A549 (cell line): ENCODE results near the gene CERS3. TPM values are rescaled to one million over a fixed set of nuclear protein-coding genes. Genes with fewer than 3 reads are reported as not detected.

Source experiments
- ATAC-seq, 2 experiments: fragments of 200-7000 bp in 1 of 2; fragments of >200 bp in 1 of 2; cut with Nextera tagmentation in 1 of 2; cut with Tn5 transposase in 1 of 2; 3 replicates each; pipeline versions ENCODE4 v1.8.0 to v1.9.1; 2018 to 2020; ENCODE audit warnings: mild to moderate bottlenecking in 1 of 2, moderate library complexity in 1 of 2
- CTCF ChIA-PET: fragments of 300-600 bp; sonication (Branson Sonifier 250); formaldehyde crosslinking; extraction: SDS; loops from one replicate; lab custom pipeline; 2021; ENCODE audit warnings: antibody characterized with exemption, inconsistent platforms; lab: Yijun Ruan, JAX
- POLR2A ChIA-PET: fragments of 350-600 bp; formaldehyde crosslinking; extraction: SDS; loops from one replicate; lab custom pipeline; 2021; ENCODE audit warnings: antibody characterized with exemption, inconsistent platforms; lab: Yijun Ruan, JAX
- DNase-seq, 2 experiments: peaks; one replicate each; pipeline versions ENCODE4 v3.0.0 to v3.0.0-alpha.2; 2011 to 2016; ENCODE audit warnings: low read depth in 1 of 2, low spot score in 1 of 2
- FAIRE-seq: peaks from 2 replicates; lab custom pipeline; 2011; peaks lifted over from hg19 to GRCh38; lab: Jason Lieb, UNC
- H3K27ac ChIP-seq, 2 experiments: fragments of >200 bp; sonication (Bioruptor Twin); formaldehyde crosslinking; 3 replicates each; pipeline ENCODE4 v1.5.1; 2016 to 2017
- H3K4me1 ChIP-seq: fragments of >200 bp; sonication (Bioruptor Twin); formaldehyde crosslinking; 3 replicates; pipeline ENCODE4 v1.6.1; 2016
- H3K4me2 ChIP-seq: fragments of >200 bp; sonication (Bioruptor Twin); formaldehyde crosslinking; 3 replicates; pipeline ENCODE4 v1.6.1; 2016
- H3K4me3 ChIP-seq: fragments of >200 bp; sonication (Bioruptor Twin); formaldehyde crosslinking; 3 replicates; pipeline ENCODE4 v1.5.1; 2016
- H3K9me3 ChIP-seq: fragments of >200 bp; sonication (Bioruptor Twin); formaldehyde crosslinking; 3 replicates; pipeline ENCODE4 v1.6.1; 2016
- ATOH8 ChIP-seq: fragments of 250-450 bp; sonication (Bioruptor Pico); IDR thresholded peaks from 2 replicates; pipeline ENCODE4 v1.5.0; 2020; ENCODE audit warnings: low read depth, mild to moderate bottlenecking, moderate library complexity
- BHLHE40 ChIP-seq: IDR thresholded peaks from 2 replicates; pipeline ENCODE4 v1.6.1; 2012; ENCODE audit warnings: low read depth, low read length, inconsistent platforms
- CBX2 ChIP-seq: fragments of 200-600 bp; sonication (generic); IDR thresholded peaks from 2 replicates; pipeline ENCODE4 v1.6.1; 2016; ENCODE audit warnings: low read depth, mild to moderate bottlenecking, borderline replicate concordance
- CBX8 ChIP-seq: fragments of 200-600 bp; sonication (generic); IDR thresholded peaks from 2 replicates; pipeline ENCODE4 v1.6.1; 2016
- CHD2 ChIP-seq: fragments of 150-350 bp; IDR thresholded peaks from 2 replicates; pipeline ENCODE4 v1.6.1; 2014; ENCODE audit warnings: low read length; ENCODE audit not compliant: partially characterized antibody
- CHD4 ChIP-seq: fragments of 200-600 bp; sonication (generic); IDR thresholded peaks from 2 replicates; pipeline ENCODE4 v1.6.1; 2016; ENCODE audit warnings: antibody characterized with exemption, mild to moderate bottlenecking, borderline replicate concordance
- EHMT2 ChIP-seq: fragments of 200-600 bp; sonication (generic); IDR thresholded peaks from 2 replicates; pipeline ENCODE4 v1.6.1; 2016; ENCODE audit warnings: antibody characterized with exemption, low read depth, mild to moderate bottlenecking, moderate library complexity
- ESRRA ChIP-seq: fragments of 150-350 bp; IDR thresholded peaks from 2 replicates; pipeline ENCODE4 v1.6.1; 2014; ENCODE audit warnings: mild to moderate bottlenecking, low read length, borderline replicate concordance
- HEYL ChIP-seq: fragments of 250-450 bp; sonication (Bioruptor Pico); IDR thresholded peaks from 2 replicates; pipeline ENCODE4 v1.8.0; 2021; ENCODE audit warnings: mild to moderate bottlenecking, moderate library complexity
- JUN ChIP-seq, 2 experiments: fragments of >200 bp; sonication (Bioruptor Twin); formaldehyde crosslinking; IDR thresholded peaks; 2 replicates in 1 of 2; 3 replicates in 1 of 2; pipeline ENCODE4 v1.6.1; 2016 to 2017
- KDM1A ChIP-seq: fragments of 200-600 bp; sonication (generic); IDR thresholded peaks from 2 replicates; pipeline ENCODE4 v1.6.1; 2016; ENCODE audit warnings: low read depth, mild to moderate bottlenecking
- MAX ChIP-seq: IDR thresholded peaks from 2 replicates; pipeline ENCODE4 v1.6.1; 2012
- POLR2A ChIP-seq: IDR thresholded peaks from 2 replicates; pipeline ENCODE4 v1.6.1; 2012; ENCODE audit warnings: mild to moderate bottlenecking, low read length
- RARB ChIP-seq: fragments of 250-450 bp; sonication (Bioruptor Pico); IDR thresholded peaks from 2 replicates; pipeline ENCODE4 v1.8.0; 2021; ENCODE audit warnings: mild to moderate bottlenecking, moderate library complexity
- TFCP2L1 ChIP-seq: fragments of 250-450 bp; sonication (Bioruptor Pico); IDR thresholded peaks from 2 replicates; pipeline ENCODE4 v1.5.0; 2021; ENCODE audit warnings: mild to moderate bottlenecking
- ZFP36 ChIP-seq: fragments of 450-650 bp; IDR thresholded peaks from 2 replicates; pipeline ENCODE4 v1.6.1; 2014; ENCODE audit warnings: borderline replicate concordance; ENCODE audit not compliant: partially characterized antibody
- ZNF302 ChIP-seq: fragments of 250-450 bp; sonication (Bioruptor Pico); IDR thresholded peaks from 2 replicates; pipeline ENCODE4 v1.9.0; 2021; ENCODE audit warnings: inconsistent platforms, mild to moderate bottlenecking, moderate library complexity
- ZSCAN20 ChIP-seq: fragments of 250-450 bp; sonication (Bioruptor Pico); IDR thresholded peaks from 2 replicates; pipeline ENCODE4 v1.8.0; 2022; ENCODE audit warnings: mild to moderate bottlenecking, moderate library complexity
- WGBS: methylation state at CpG from one replicate; pipeline ENCODE4 v1.1.6; 2017; ENCODE audit errors: missing lambda C conversion rate; 5-methylcytosine and 5-hydroxymethylcytosine counted together
- polyA plus RNA-seq, 4 experiments: library from polyadenylated mRNA; depleted of rRNA in 3 of 4; stranded (reverse); fragments of >200 nt; fragmentation: RNase III in 1 of 4; extraction: RNeasy Plus Mini Kit Qiagen cat#74134 plus additional on column Dnase treatment in 1 of 4; gene quantifications; 2 replicates in 3 of 4; 3 replicates in 1 of 4; pipeline ENCODE4 v1.2.3, GENCODE V29; 2011 to 2017
- TF ChIP-seq, protein P1 (sequence below): fragments of >200 bp; sonication (Bioruptor Twin); formaldehyde crosslinking; IDR thresholded peaks from 3 replicates; pipeline ENCODE4 v1.5.1; 2016
- TF ChIP-seq, protein P2 (sequence below): fragments of 450-650 bp; IDR thresholded peaks from 2 replicates; pipeline ENCODE4 v1.6.1; 2014; ENCODE audit warnings: antibody characterized with exemption
- TF ChIP-seq, protein P3 (sequence below): fragments of 200-600 bp; sonication (generic); IDR thresholded peaks from 2 replicates; pipeline ENCODE4 v1.6.1; 2016; ENCODE audit warnings: antibody characterized with exemption, mild to moderate bottlenecking, moderate library complexity
- TF ChIP-seq, protein P4 (sequence below): fragments of 150-350 bp; IDR thresholded peaks from 2 replicates; pipeline ENCODE4 v1.6.1; 2014; ENCODE audit warnings: low read depth, mild to moderate bottlenecking, low read length
- TF ChIP-seq, protein P5 (sequence below): fragments of >200 bp; sonication (Bioruptor Twin); formaldehyde crosslinking; IDR thresholded peaks from 2 replicates; pipeline ENCODE4 v1.6.1; 2016

CERS3 gene
- polyA plus RNA-seq, 2 of the 4 experiments (the other 2 are of a cell fraction), result not detected

DNA sequence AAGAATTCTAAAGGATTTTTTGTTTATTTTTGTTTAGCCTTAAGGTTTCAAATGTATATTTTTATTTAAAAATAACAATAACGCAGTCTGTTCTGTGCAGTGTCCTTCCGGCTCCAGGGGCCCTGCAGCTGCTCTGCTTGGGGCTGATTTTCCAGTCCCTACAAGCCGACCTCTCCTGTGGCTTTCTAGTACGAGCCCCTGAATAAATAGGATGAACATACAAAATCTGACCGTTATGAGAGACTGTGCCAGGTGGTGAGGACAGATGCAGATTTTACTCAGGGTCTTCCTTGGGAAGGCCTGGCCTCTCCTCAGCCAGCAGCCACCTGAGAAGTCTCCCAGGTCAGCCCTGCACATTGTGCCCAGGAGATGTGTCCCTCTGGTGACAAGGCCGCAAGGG is 127.8 kb downstream of the CERS3 start:
- no peaks in the 10 kb centered on the region for H3K9me3 ChIP-seq
- CTCF ChIA-PET, result interaction anchor here (3.0 kb wide), 1 partner anchor 51 kb away, joined by 11 read pairs; no protein-coding TSS in a partner anchor
- H3K4me1 ChIP-seq, result no peaks in the 10 kb centered on the region

DNA sequence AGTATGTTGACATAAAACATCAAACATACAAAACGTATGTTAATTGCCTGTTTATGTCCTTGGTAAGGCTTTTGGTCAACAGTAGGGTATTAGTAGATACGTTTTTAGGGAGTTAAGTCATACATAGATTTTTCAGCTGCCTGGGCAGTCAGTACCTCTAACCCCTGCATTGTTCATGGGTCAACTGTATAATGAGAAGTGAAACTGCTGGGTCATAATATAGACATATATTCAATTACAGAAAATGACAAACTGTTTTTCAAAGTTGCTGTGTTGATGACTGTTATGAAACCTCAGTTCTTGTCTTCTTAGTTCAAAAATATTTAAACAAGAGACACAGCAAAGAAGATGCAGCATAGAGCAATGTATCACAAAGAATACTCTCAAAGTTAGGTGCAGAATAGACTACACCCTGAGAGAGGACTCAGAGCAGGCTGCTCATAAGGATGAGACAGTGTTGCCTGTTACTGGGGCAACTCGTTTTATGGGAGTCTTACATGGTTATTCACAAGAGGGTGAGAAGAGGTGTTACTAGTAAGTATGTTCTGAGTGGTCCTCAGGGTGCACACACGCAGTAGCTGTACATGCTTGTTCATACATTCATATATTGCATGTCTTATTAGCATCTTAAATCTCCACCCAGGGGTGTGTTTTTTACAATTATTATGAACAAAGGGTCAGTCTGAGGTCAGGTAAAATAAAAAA is 133.9 kb downstream of the CERS3 start:
- under 1% methylated on average over 4 of the region's 4 CpGs for WGBS
- CTCF ChIA-PET, result interaction anchor here (1.3 to 1.5 kb wide), 3 partner anchors 11 to 52 kb away, joined by 3 to 6 read pairs (median 4); no protein-coding TSS in a partner anchor
- H3K4me2 ChIP-seq, result no peak overlapping the region
- ATAC-seq (no peak), FAIRE-seq (no peak)
- POLR2A ChIA-PET, result no interaction called here
- H3K27ac ChIP-seq, result no peak overlapping the region
- H3K4me3 ChIP-seq, result no peak overlapping the region
- no peaks in the 10 kb centered on the region for H3K9me3 ChIP-seq
- H3K4me1 ChIP-seq, result no peaks in the 10 kb centered on the region
- TF ChIP-seq BHLHE40 (no peak), CBX2 (no peak), ESRRA (no peak)
- TF ChIP-seq, all 56 proteins: peak for 0
- DNase-seq, result no peak

More for the DNA sequence above, 127.8 kb downstream of the CERS3 start:
- ATAC-seq (no peak), FAIRE-seq (no peak), DNase-seq (no peak)
- POLR2A ChIA-PET, result no interaction called here
- no peak overlapping the region for H3K4me2 ChIP-seq
- H3K27ac ChIP-seq, result no peak overlapping the region
- TF ChIP-seq ATOH8 (CRISPR knock-in tag) (no peak), ZNF302 (CRISPR knock-in tag) (no peak), BHLHE40 (no peak), CBX8 (no peak), JUN (IDR thresholded peaks at IDR 0.05) (no peak), POLR2A (no peak), CHD2 (no peak), MAX (no peak), HEYL (CRISPR knock-in tag) (no peak), ZFP36 (no peak), EHMT2 (no peak), ZSCAN20 (CRISPR knock-in tag) (no peak), CHD4 (no peak)
- TF ChIP-seq, protein P1, sequence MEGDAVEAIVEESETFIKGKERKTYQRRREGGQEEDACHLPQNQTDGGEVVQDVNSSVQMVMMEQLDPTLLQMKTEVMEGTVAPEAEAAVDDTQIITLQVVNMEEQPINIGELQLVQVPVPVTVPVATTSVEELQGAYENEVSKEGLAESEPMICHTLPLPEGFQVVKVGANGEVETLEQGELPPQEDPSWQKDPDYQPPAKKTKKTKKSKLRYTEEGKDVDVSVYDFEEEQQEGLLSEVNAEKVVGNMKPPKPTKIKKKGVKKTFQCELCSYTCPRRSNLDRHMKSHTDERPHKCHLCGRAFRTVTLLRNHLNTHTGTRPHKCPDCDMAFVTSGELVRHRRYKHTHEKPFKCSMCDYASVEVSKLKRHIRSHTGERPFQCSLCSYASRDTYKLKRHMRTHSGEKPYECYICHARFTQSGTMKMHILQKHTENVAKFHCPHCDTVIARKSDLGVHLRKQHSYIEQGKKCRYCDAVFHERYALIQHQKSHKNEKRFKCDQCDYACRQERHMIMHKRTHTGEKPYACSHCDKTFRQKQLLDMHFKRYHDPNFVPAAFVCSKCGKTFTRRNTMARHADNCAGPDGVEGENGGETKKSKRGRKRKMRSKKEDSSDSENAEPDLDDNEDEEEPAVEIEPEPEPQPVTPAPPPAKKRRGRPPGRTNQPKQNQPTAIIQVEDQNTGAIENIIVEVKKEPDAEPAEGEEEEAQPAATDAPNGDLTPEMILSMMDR, result no peak
- TF ChIP-seq, protein P2, sequence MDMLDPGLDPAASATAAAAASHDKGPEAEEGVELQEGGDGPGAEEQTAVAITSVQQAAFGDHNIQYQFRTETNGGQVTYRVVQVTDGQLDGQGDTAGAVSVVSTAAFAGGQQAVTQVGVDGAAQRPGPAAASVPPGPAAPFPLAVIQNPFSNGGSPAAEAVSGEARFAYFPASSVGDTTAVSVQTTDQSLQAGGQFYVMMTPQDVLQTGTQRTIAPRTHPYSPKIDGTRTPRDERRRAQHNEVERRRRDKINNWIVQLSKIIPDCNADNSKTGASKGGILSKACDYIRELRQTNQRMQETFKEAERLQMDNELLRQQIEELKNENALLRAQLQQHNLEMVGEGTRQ, result no peak
- no peak overlapping the region for H3K4me3 ChIP-seq
- 32% methylated on average over 6 of the region's 6 CpGs for WGBS

GRCh38 chr15:100393008-100393407 is 135.7 kb downstream of the CERS3 start:
- CTCF ChIA-PET, result interaction anchor here (1.4 to 2.6 kb wide), 3 partner anchors 9 to 51 kb away, joined by 5 to 14 read pairs (median 13); partner anchors contain the start of gene ADAMTS17
- TF ChIP-seq TFCP2L1 (no peak), RARB (CRISPR knock-in tag) (no peak), KDM1A (no peak), JUN (IDR thresholded peaks at IDR 0.05) (no peak)
- TF ChIP-seq, protein P3, sequence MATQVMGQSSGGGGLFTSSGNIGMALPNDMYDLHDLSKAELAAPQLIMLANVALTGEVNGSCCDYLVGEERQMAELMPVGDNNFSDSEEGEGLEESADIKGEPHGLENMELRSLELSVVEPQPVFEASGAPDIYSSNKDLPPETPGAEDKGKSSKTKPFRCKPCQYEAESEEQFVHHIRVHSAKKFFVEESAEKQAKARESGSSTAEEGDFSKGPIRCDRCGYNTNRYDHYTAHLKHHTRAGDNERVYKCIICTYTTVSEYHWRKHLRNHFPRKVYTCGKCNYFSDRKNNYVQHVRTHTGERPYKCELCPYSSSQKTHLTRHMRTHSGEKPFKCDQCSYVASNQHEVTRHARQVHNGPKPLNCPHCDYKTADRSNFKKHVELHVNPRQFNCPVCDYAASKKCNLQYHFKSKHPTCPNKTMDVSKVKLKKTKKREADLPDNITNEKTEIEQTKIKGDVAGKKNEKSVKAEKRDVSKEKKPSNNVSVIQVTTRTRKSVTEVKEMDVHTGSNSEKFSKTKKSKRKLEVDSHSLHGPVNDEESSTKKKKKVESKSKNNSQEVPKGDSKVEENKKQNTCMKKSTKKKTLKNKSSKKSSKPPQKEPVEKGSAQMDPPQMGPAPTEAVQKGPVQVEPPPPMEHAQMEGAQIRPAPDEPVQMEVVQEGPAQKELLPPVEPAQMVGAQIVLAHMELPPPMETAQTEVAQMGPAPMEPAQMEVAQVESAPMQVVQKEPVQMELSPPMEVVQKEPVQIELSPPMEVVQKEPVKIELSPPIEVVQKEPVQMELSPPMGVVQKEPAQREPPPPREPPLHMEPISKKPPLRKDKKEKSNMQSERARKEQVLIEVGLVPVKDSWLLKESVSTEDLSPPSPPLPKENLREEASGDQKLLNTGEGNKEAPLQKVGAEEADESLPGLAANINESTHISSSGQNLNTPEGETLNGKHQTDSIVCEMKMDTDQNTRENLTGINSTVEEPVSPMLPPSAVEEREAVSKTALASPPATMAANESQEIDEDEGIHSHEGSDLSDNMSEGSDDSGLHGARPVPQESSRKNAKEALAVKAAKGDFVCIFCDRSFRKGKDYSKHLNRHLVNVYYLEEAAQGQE, result peak; percentile 36; the same call in 1 of the 2 replicates
- TF ChIP-seq, protein P4, sequence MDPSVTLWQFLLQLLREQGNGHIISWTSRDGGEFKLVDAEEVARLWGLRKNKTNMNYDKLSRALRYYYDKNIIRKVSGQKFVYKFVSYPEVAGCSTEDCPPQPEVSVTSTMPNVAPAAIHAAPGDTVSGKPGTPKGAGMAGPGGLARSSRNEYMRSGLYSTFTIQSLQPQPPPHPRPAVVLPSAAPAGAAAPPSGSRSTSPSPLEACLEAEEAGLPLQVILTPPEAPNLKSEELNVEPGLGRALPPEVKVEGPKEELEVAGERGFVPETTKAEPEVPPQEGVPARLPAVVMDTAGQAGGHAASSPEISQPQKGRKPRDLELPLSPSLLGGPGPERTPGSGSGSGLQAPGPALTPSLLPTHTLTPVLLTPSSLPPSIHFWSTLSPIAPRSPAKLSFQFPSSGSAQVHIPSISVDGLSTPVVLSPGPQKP, result no peak
- TF ChIP-seq, protein P5, sequence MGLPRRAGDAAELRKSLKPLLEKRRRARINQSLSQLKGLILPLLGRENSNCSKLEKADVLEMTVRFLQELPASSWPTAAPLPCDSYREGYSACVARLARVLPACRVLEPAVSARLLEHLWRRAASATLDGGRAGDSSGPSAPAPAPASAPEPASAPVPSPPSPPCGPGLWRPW, result no peak
- TF ChIP-seq, all 56 proteins: peak for 1
- H3K4me2 ChIP-seq, result no peak overlapping the region
- no peak overlapping the region for H3K4me3 ChIP-seq
- no peak for FAIRE-seq
- WGBS, result 4% methylated on average over 2 of the region's 2 CpGs
- no peak for DNase-seq
- H3K27ac ChIP-seq, result no peak overlapping the region
- no peaks in the 10 kb centered on the region for H3K4me1 ChIP-seq
- peaks cover 4% of the 10 kb centered on the region; the same call in 1 of the 3 replicates for H3K9me3 ChIP-seq
- POLR2A ChIA-PET, result no interaction called here
- ATAC-seq, result no peak
